ENCODE measurements around the gene SGCD.

GRCh38 chr5:156694598-156694997 is 367.6 kb downstream of the SGCD start:
- TF ChIP-seq SNAI2 (CRISPR knock-in tag; IDR thresholded peaks at IDR 0.05): no peak
- no peak for TF ChIP-seq RARB (CRISPR knock-in tag; IDR thresholded peaks at IDR 0.05)
- no peak for TF ChIP-seq ZFP30 (CRISPR knock-in tag; IDR thresholded peaks at IDR 0.05)
- TF ChIP-seq, protein P1, sequence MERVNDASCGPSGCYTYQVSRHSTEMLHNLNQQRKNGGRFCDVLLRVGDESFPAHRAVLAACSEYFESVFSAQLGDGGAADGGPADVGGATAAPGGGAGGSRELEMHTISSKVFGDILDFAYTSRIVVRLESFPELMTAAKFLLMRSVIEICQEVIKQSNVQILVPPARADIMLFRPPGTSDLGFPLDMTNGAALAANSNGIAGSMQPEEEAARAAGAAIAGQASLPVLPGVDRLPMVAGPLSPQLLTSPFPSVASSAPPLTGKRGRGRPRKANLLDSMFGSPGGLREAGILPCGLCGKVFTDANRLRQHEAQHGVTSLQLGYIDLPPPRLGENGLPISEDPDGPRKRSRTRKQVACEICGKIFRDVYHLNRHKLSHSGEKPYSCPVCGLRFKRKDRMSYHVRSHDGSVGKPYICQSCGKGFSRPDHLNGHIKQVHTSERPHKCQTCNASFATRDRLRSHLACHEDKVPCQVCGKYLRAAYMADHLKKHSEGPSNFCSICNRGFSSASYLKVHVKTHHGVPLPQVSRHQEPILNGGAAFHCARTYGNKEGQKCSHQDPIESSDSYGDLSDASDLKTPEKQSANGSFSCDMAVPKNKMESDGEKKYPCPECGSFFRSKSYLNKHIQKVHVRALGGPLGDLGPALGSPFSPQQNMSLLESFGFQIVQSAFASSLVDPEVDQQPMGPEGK (CRISPR knock-in tag; IDR thresholded peaks at IDR 0.05; ENCODE audit: borderline replicate concordance): no peak
- TF ChIP-seq CSRNP3 (CRISPR knock-in tag; IDR thresholded peaks at IDR 0.05): no peak
- TF ChIP-seq, protein P2, sequence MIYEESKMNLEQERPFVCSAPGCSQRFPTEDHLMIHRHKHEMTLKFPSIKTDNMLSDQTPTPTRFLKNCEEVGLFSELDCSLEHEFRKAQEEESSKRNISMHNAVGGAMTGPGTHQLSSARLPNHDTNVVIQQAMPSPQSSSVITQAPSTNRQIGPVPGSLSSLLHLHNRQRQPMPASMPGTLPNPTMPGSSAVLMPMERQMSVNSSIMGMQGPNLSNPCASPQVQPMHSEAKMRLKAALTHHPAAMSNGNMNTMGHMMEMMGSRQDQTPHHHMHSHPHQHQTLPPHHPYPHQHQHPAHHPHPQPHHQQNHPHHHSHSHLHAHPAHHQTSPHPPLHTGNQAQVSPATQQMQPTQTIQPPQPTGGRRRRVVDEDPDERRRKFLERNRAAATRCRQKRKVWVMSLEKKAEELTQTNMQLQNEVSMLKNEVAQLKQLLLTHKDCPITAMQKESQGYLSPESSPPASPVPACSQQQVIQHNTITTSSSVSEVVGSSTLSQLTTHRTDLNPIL (CRISPR knock-in tag; IDR thresholded peaks at IDR 0.05; ENCODE audit: low read depth): no peak
- TF ChIP-seq ISL1 (CRISPR knock-in tag; IDR thresholded peaks at IDR 0.05): peak; percentile 36
- TF ChIP-seq ZC3H10 (CRISPR knock-in tag; IDR thresholded peaks at IDR 0.05): no peak
- TF ChIP-seq ZNF70 (CRISPR knock-in tag; IDR thresholded peaks at IDR 0.05): no peak
- TF ChIP-seq, protein P3, sequence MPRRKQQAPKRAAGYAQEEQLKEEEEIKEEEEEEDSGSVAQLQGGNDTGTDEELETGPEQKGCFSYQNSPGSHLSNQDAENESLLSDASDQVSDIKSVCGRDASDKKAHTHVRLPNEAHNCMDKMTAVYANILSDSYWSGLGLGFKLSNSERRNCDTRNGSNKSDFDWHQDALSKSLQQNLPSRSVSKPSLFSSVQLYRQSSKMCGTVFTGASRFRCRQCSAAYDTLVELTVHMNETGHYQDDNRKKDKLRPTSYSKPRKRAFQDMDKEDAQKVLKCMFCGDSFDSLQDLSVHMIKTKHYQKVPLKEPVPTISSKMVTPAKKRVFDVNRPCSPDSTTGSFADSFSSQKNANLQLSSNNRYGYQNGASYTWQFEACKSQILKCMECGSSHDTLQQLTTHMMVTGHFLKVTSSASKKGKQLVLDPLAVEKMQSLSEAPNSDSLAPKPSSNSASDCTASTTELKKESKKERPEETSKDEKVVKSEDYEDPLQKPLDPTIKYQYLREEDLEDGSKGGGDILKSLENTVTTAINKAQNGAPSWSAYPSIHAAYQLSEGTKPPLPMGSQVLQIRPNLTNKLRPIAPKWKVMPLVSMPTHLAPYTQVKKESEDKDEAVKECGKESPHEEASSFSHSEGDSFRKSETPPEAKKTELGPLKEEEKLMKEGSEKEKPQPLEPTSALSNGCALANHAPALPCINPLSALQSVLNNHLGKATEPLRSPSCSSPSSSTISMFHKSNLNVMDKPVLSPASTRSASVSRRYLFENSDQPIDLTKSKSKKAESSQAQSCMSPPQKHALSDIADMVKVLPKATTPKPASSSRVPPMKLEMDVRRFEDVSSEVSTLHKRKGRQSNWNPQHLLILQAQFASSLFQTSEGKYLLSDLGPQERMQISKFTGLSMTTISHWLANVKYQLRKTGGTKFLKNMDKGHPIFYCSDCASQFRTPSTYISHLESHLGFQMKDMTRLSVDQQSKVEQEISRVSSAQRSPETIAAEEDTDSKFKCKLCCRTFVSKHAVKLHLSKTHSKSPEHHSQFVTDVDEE (CRISPR knock-in tag; IDR thresholded peaks at IDR 0.05): peak; percentile 33; the same call in 1 of the 2 replicates
- no peak for TF ChIP-seq OSR1 (CRISPR knock-in tag; IDR thresholded peaks at IDR 0.05)
